RWPE2 (cell line): ENCODE results near the gene CD38.

Source experiments
- ATAC-seq: fragments of 200-7000 bp; cut with Tn5 transposase; 3 replicates; pipeline ENCODE4 v1.9.1; 2021; ENCODE audit warnings: low read depth
- DNase-seq: peaks from one replicate; pipeline ENCODE4 v3.0.0-alpha.2; 2020; ENCODE audit warnings: low spot score
- H3K27ac ChIP-seq: fragments of 450-650 bp; 2 replicates; pipeline ENCODE4 v1.5.1; 2017; ENCODE audit warnings: mild to moderate bottlenecking; ENCODE audit not compliant: poor library complexity, severe bottlenecking
- H3K27me3 ChIP-seq: fragments of 250-450 bp; sonication (Bioruptor Pico); 2 replicates; pipeline ENCODE4 v1.5.1; 2021; ENCODE audit warnings: mild to moderate bottlenecking, moderate library complexity; ENCODE audit not compliant: insufficient read depth, poor library complexity, severe bottlenecking
- H3K36me3 ChIP-seq: fragments of 250-450 bp; sonication (Bioruptor Pico); 2 replicates; pipeline ENCODE4 v1.5.1; 2020; ENCODE audit warnings: low read depth, mild to moderate bottlenecking, moderate library complexity
- H3K4me1 ChIP-seq: fragments of 250-450 bp; sonication (Bioruptor Pico); 2 replicates; pipeline ENCODE4 v1.5.1; 2021; ENCODE audit warnings: mild to moderate bottlenecking, moderate library complexity; ENCODE audit not compliant: insufficient read depth, poor library complexity, severe bottlenecking
- H3K4me3 ChIP-seq: fragments of 250-450 bp; sonication (Bioruptor Pico); 2 replicates; pipeline ENCODE4 v1.5.1; 2021; ENCODE audit warnings: mild to moderate bottlenecking, moderate library complexity; ENCODE audit not compliant: severe bottlenecking
- H3K9me3 ChIP-seq: fragments of 250-450 bp; sonication (Bioruptor Pico); 2 replicates; pipeline ENCODE4 v1.5.1; 2021; ENCODE audit warnings: mild to moderate bottlenecking, moderate library complexity; ENCODE audit not compliant: severe bottlenecking
- TF ChIP-seq, protein P1 (sequence below): fragments of 450-650 bp; IDR thresholded peaks from one replicate; pipeline ENCODE4 v1.5.1; 2017; ENCODE audit warnings: mild to moderate bottlenecking, moderate library complexity; ENCODE audit not compliant: poor library complexity, severe bottlenecking

Gene CD38

DNA sequence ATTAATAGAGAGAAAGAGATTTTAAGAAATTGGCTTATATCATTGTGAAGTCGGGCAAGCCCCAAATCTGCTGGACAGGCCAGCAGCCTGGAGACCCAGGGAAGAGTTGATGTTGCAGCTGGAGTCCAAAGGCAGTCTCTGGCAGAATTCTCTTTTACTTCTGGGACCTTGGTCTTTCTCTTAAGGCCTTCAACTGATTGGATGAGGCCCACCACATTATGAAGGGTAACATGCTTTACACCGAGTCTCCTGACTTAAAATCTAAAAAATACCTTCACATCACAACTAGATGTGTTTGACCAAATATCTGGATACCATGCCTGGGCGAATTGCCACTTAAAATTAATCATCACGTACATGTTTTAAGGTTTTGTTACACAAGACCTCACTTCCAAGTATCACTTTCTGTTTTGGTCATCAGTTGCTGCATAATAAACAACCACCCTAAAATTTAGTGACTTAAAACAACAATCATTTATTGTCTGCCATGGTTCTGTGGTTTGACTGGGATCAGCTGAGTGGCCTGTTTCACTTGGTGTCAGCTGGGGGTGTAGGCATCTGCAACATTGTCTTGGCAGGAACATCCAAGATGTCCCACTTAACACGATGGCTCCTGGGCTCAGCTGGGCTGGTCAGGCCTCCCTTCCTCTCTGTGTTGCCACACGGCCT, 3.4 kb downstream of the CD38 start:
- TF ChIP-seq, protein P1, sequence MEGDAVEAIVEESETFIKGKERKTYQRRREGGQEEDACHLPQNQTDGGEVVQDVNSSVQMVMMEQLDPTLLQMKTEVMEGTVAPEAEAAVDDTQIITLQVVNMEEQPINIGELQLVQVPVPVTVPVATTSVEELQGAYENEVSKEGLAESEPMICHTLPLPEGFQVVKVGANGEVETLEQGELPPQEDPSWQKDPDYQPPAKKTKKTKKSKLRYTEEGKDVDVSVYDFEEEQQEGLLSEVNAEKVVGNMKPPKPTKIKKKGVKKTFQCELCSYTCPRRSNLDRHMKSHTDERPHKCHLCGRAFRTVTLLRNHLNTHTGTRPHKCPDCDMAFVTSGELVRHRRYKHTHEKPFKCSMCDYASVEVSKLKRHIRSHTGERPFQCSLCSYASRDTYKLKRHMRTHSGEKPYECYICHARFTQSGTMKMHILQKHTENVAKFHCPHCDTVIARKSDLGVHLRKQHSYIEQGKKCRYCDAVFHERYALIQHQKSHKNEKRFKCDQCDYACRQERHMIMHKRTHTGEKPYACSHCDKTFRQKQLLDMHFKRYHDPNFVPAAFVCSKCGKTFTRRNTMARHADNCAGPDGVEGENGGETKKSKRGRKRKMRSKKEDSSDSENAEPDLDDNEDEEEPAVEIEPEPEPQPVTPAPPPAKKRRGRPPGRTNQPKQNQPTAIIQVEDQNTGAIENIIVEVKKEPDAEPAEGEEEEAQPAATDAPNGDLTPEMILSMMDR, result no peak
- ATAC-seq, result no peak
- peaks cover 29% of the 10 kb centered on the region for H3K27me3 ChIP-seq
- no peaks in the 10 kb centered on the region for H3K9me3 ChIP-seq
- H3K4me1 ChIP-seq, result no peaks in the 10 kb centered on the region
- DNase-seq, result no peak
- no peak overlapping the region for H3K4me3 ChIP-seq
- H3K36me3 ChIP-seq, result no peaks in the 10 kb centered on the region
- H3K27ac ChIP-seq, result no peak overlapping the region

DNA sequence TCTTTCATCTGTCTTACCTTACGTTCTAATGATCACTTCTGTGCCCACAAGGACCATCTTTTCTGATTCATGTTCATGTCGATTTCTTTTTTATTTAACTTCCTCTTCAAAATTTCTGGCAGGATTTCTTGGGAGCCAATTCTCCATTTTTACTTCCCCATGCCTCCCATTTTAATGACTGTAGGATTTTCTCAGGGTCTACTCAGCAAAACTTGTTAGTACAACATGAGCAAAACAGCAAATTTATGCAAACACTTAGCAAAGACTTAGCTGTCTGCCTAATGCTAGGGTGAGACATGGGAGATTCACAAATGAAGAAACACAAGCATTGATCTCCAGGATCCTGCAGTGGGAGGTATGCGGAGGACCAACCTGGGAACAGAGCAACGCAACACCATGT, 5.5 kb downstream of the CD38 start:
- H3K27ac ChIP-seq, result no peak overlapping the region
- ATAC-seq (no peak), DNase-seq (no peak)
- no peaks in the 10 kb centered on the region for H3K9me3 ChIP-seq
- no peaks in the 10 kb centered on the region for H3K4me1 ChIP-seq
- peaks cover 17% of the 10 kb centered on the region for H3K27me3 ChIP-seq
- no peak overlapping the region for H3K4me3 ChIP-seq
- no peaks in the 10 kb centered on the region for H3K36me3 ChIP-seq
- TF ChIP-seq, protein P1, result no peak

DNA sequence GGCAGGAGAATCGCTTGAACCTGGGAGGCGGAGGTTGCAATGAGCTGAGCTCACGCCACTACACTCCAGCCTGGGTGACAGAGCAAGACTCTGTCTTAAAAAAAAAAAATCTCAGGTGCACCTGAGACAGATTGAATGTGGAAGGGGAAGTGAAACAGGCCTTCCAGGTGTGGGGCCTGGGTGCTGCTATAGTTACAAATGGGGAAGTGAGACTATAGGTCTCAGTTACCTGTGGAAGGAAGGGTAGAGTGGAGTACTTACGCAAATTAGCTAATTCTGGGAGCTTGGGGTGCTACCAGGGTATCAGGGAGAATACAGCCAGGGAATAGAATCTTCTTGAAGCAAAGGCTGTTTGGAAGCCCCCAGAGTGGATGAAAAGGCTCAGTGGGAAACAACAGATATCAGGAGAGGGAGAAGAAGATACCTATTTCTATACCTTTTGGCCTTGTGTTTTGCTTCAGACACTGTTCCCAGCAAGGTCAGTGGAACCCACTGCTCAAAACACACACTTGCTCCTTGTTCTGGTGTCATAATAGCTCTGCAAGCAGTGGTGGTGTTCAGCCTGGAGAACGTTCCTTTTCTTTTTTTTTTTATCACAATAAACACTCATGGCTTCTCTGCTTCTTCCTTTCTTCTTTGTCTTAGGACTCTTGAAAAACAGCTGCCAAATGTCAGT, 7.0 kb downstream of the CD38 start:
- H3K27me3 ChIP-seq, result peaks cover 3% of the 10 kb centered on the region
- H3K9me3 ChIP-seq, result no peaks in the 10 kb centered on the region
- ATAC-seq, result no peak
- TF ChIP-seq, protein P1, result no peak
- H3K36me3 ChIP-seq, result no peaks in the 10 kb centered on the region
- H3K27ac ChIP-seq, result no peak overlapping the region
- no peak for DNase-seq
- no peak overlapping the region for H3K4me3 ChIP-seq
- H3K4me1 ChIP-seq, result no peaks in the 10 kb centered on the region

DNA sequence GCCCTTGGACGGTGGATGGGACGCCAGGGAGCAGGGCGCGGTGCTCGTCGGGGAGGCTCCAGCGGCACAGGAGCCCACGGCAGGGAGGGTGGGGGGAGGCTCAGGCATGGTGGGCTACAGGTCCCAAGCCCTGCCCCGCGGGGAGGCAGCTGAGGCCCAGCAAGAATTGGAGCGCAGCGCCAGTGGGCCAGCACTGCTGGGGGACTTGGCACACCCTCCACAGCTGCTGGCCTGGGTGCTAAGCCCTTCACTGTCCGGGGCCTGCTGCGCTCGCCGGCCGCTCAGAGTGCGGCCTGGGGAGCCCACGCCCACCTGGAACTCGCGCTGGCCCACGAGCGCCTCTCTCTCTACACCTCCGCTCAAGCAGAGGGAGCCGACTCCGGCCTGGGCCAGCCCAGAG, 8.6 kb downstream of the CD38 start:
- Histone ChIP-seq H3K27me3 (no peaks in the 10 kb centered on the region), H3K27ac (no peak overlapping the region), H3K9me3 (no peaks in the 10 kb centered on the region), H3K36me3 (no peaks in the 10 kb centered on the region), H3K4me3 (no peak overlapping the region), H3K4me1 (no peaks in the 10 kb centered on the region)
- ATAC-seq (no peak), DNase-seq (no peak)
- TF ChIP-seq, protein P1, result no peak

DNA sequence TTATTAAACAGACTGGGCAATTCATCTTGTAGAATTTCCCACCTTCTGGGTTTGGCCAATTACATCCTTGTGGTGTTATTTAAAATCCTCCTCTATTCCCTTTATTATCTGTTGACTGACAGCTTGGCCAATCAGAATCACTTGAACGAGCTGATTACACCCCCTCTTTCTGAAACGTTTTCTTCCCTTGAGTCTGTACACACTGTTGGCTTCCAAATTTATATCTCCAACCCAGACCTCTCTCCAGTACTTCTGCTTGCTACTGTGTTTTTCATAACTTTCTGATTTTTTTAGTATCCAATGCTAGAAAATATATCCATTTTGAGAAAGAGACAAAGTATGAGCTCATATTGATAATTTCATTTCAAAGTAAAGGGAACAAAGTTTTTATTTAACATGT, 14.8 kb downstream of the CD38 start:
- H3K36me3 ChIP-seq, result no peaks in the 10 kb centered on the region
- no peak overlapping the region for H3K27ac ChIP-seq
- no peak overlapping the region for H3K4me3 ChIP-seq
- ATAC-seq (no peak), DNase-seq (no peak)
- H3K4me1 ChIP-seq, result no peaks in the 10 kb centered on the region
- TF ChIP-seq, protein P1, result no peak
- H3K9me3 ChIP-seq, result no peaks in the 10 kb centered on the region
- H3K27me3 ChIP-seq, result peaks cover 4% of the 10 kb centered on the region
